CD4-positive, alpha-beta T cell treated with Interleukin-21 for 1 hour (primary cell): ENCODE measurements around the gene GAL.

Source experiments
- DNase-seq: peaks from one replicate; pipeline ENCODE4 v3.0.0-alpha.2; 2020

The GAL gene

GRCh38 chr11:68659158-68659921, 25.0 kb upstream of the GAL start:
- no peak for DNase-seq

GRCh38 chr11:68660066-68660810, 24.1 kb upstream of the GAL start:
- DNase-seq: no peak

- no peak for DNase-seq
Measured at GRCh38 chr11:68661014-68661413, 23.3 kb upstream of the GAL start.

GRCh38 chr11:68661697-68662603, 22.4 kb upstream of the GAL start:
- no peak for DNase-seq

- DNase-seq: no peak
Measured at GRCh38 chr11:68663482-68664010, 20.8 kb upstream of the GAL start.

- no peak for DNase-seq
Measured at GRCh38 chr11:68664141-68664540, 20.2 kb upstream of the GAL start.

- no peak for DNase-seq
Measured at GRCh38 chr11:68664906-68665305, 19.4 kb upstream of the GAL start.

- DNase-seq: no peak
Measured at GRCh38 chr11:68665436-68665835, 18.9 kb upstream of the GAL start.

GRCh38 chr11:68666849-68667248, 17.5 kb upstream of the GAL start:
- DNase-seq: no peak

- no peak for DNase-seq
Measured at GRCh38 chr11:68667511-68668500, 16.5 kb upstream of the GAL start.

GRCh38 chr11:68669301-68670090, 14.8 kb upstream of the GAL start:
- no peak for DNase-seq

GRCh38 chr11:68670208-68670992, 13.9 kb upstream of the GAL start:
- DNase-seq: no peak

GRCh38 chr11:68673306-68673945, 10.9 kb upstream of the GAL start:
- DNase-seq: no peak

- no peak for DNase-seq
Measured at GRCh38 chr11:68673991-68674390, 10.4 kb upstream of the GAL start.

GRCh38 chr11:68674461-68674860, 9.9 kb upstream of the GAL start:
- no peak for DNase-seq

GRCh38 chr11:68677432-68677831, 6.9 kb upstream of the GAL start:
- DNase-seq: no peak

GRCh38 chr11:68678031-68678441, 6.3 kb upstream of the GAL start:
- no peak for DNase-seq

- no peak for DNase-seq
Measured at GRCh38 chr11:68680541-68681231, 3.7 kb upstream of the GAL start.

GRCh38 chr11:68682531-68682961, 1.8 kb upstream of the GAL start:
- DNase-seq: no peak
